ENCODE results near the gene ANKRD13C.

The ANKRD13C gene

DNA sequence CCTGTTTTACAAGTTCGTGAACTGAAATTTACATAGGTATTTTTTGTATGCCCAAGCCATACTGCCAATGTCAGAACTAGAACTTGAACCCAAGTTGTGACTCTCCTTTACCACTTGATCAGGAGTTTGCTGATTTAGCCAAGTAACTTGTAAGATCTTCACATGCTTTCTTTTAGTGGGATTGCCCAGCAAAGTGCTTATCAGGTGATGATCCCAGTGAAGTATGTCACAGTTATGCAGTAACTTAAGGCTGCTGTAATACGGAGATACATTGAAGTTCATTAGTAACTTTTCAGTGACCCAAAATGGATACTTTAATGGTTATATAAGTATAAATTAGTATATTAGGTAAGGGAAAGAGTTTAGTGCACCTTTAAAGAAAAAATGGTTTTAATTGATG, 129.6 kb downstream of the ANKRD13C start:
- no peaks in the 10 kb centered on the region for H3K9me3 ChIP-seq (ENCODE audit: control insufficient read depth, low read length)
- H3K27me3 ChIP-seq (ENCODE audit: control insufficient read depth, insufficient read depth, low read length, poor library complexity, severe bottlenecking), result no peaks in the 10 kb centered on the region
- H3K27ac ChIP-seq (ENCODE audit: insufficient read depth, low read depth, low read length, poor library complexity, severe bottlenecking), result no peak overlapping the region
- no peak overlapping the region for H3K4me3 ChIP-seq (ENCODE audit: insufficient read depth, low read depth, low read length)
- peaks cover 14% of the 10 kb centered on the region for H3K4me1 ChIP-seq (ENCODE audit: control insufficient read depth, insufficient read depth, low read length)
- 89 to 91% methylated on average over 2 of the region's 2 CpGs for WGBS, 2 experiments
- H3K36me3 ChIP-seq (ENCODE audit: control insufficient read depth, insufficient read depth, low read length), result peaks cover 16% of the 10 kb centered on the region

- 77% methylated on average over 2 of the region's 3 CpGs; no CpG with 5 or more reads in 1 of the 2 experiments for WGBS, 2 experiments
- Histone ChIP-seq H3K4me3 (ENCODE audit: insufficient read depth, low read depth, low read length) (peak overlapping the region; percentile 80), H3K27ac (ENCODE audit: insufficient read depth, low read depth, low read length, poor library complexity, severe bottlenecking) (no peak overlapping the region)
Observed at GRCh38 chr1:70222716-70223235, 131.7 kb downstream of the ANKRD13C start.

GRCh38 chr1:70221238-70222121, 133.0 kb downstream of the ANKRD13C start, which contains the start of gene SRSF11:
TSS of gene SRSF11 (plus strand) at chr1:70221380. CDS start at chr1:70221637, 257 bp downstream.
- no peaks in the 10 kb centered on the region for H3K9me3 ChIP-seq (ENCODE audit: control insufficient read depth, low read length)
- WGBS, 2 experiments, result 0 to 1% methylated on average over 74 of the region's 74 CpGs
- H3K27ac ChIP-seq (ENCODE audit: insufficient read depth, low read depth, low read length, poor library complexity, severe bottlenecking), result peak within 1 kb of the TSS; percentile 97
- no peaks in the 10 kb centered on the region for H3K27me3 ChIP-seq (ENCODE audit: control insufficient read depth, insufficient read depth, low read length, poor library complexity, severe bottlenecking)
- peaks cover 14% of the 10 kb centered on the region for H3K4me1 ChIP-seq (ENCODE audit: control insufficient read depth, insufficient read depth, low read length)
- peaks cover 5% of the 10 kb centered on the region for H3K36me3 ChIP-seq (ENCODE audit: control insufficient read depth, insufficient read depth, low read length)
- peak within 1 kb of the TSS; percentile 80 for H3K4me3 ChIP-seq (ENCODE audit: insufficient read depth, low read depth, low read length)

More at GRCh38 chr1:70222716-70223235, 131.7 kb downstream of the ANKRD13C start:
- Histone ChIP-seq H3K36me3 (ENCODE audit: control insufficient read depth, insufficient read depth, low read length) (peaks cover 10% of the 10 kb centered on the region), H3K4me1 (ENCODE audit: control insufficient read depth, insufficient read depth, low read length) (peaks cover 14% of the 10 kb centered on the region), H3K9me3 (ENCODE audit: control insufficient read depth, low read length) (no peaks in the 10 kb centered on the region), H3K27me3 (ENCODE audit: control insufficient read depth, insufficient read depth, low read length, poor library complexity, severe bottlenecking) (no peaks in the 10 kb centered on the region)

- Histone ChIP-seq H3K9me3 (ENCODE audit: control insufficient read depth, low read length) (no peaks in the 10 kb centered on the region), H3K4me1 (ENCODE audit: control insufficient read depth, insufficient read depth, low read length) (peaks cover 14% of the 10 kb centered on the region), H3K27me3 (ENCODE audit: control insufficient read depth, insufficient read depth, low read length, poor library complexity, severe bottlenecking) (no peaks in the 10 kb centered on the region), H3K4me3 (ENCODE audit: insufficient read depth, low read depth, low read length) (peak overlapping the region; percentile 80), H3K36me3 (ENCODE audit: control insufficient read depth, insufficient read depth, low read length) (peaks cover 5% of the 10 kb centered on the region), H3K27ac (ENCODE audit: insufficient read depth, low read depth, low read length, poor library complexity, severe bottlenecking) (peak overlapping the region; percentile 97)
- WGBS, 2 experiments, result 65 to 68% methylated on average over 16 of the region's 17 CpGs
Observed at GRCh38 chr1:70220517-70221237, 133.8 kb downstream of the ANKRD13C start.

- Histone ChIP-seq H3K27ac (ENCODE audit: insufficient read depth, low read depth, low read length, poor library complexity, severe bottlenecking) (no peak overlapping the region), H3K4me1 (ENCODE audit: control insufficient read depth, insufficient read depth, low read length) (peaks cover 14% of the 10 kb centered on the region), H3K9me3 (ENCODE audit: control insufficient read depth, low read length) (no peaks in the 10 kb centered on the region), H3K4me3 (ENCODE audit: insufficient read depth, low read depth, low read length) (no peak overlapping the region), H3K36me3 (ENCODE audit: control insufficient read depth, insufficient read depth, low read length) (peaks cover 5% of the 10 kb centered on the region), H3K27me3 (ENCODE audit: control insufficient read depth, insufficient read depth, low read length, poor library complexity, severe bottlenecking) (no peaks in the 10 kb centered on the region)
- WGBS, 2 experiments, result 95 to 99% methylated on average over 2 of the region's 2 CpGs
Observed at GRCh38 chr1:70220015-70220414, 134.5 kb downstream of the ANKRD13C start.

DNA sequence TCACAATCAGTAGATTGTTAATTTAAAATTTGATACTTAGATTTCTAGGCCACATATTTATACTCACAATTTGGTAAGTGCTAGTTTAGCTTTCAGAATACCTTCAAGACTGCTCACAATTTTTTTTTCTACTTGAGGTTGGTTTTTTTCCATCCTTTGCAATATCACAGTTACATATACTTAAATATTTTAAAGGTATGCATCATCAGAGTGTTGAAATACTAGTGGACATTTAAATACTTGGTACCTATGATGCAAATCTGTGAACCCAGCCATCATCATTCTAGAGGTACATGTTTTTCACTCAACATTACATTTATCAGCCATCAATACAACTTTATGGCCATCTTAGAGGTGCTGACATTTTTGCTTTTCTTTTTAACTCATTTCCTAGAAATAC, 143.0 kb downstream of the ANKRD13C start:
- H3K36me3 ChIP-seq (ENCODE audit: control insufficient read depth, insufficient read depth, low read length), result no peaks in the 10 kb centered on the region
- no peaks in the 10 kb centered on the region for H3K4me1 ChIP-seq (ENCODE audit: control insufficient read depth, insufficient read depth, low read length)

DNA sequence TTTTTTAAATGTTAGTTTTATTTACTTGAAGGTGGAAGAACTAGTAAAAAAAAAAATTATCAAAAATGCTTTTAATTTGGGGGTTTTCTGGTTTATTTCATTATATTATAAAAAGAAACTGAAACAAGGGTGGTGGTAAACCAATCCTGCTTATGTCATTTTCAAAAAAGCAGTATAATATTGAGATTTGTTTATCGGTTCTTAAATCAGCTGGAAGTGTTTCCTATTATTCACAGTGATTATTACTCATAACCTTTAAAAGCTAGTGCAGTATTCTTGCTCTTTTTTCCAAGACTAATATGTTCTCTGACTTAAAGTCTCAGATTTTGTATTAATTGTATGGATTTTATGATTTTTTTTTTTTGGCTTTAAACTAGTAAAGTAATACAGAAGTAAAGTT, 143.7 kb downstream of the ANKRD13C start:
- no peak overlapping the region for H3K4me3 ChIP-seq (ENCODE audit: insufficient read depth, low read depth, low read length)
- H3K9me3 ChIP-seq (ENCODE audit: control insufficient read depth, low read length), result no peaks in the 10 kb centered on the region
- H3K27ac ChIP-seq (ENCODE audit: insufficient read depth, low read depth, low read length, poor library complexity, severe bottlenecking), result no peak overlapping the region
- H3K27me3 ChIP-seq (ENCODE audit: control insufficient read depth, insufficient read depth, low read length, poor library complexity, severe bottlenecking), result no peaks in the 10 kb centered on the region
- H3K4me1 ChIP-seq (ENCODE audit: control insufficient read depth, insufficient read depth, low read length), result no peaks in the 10 kb centered on the region
- WGBS, 2 experiments, result 100% methylated on average over 1 of the region's 1 CpG; no CpG with 5 or more reads in 1 of the 2 experiments
- H3K36me3 ChIP-seq (ENCODE audit: control insufficient read depth, insufficient read depth, low read length), result no peaks in the 10 kb centered on the region

More for the DNA sequence above, 143.0 kb downstream of the ANKRD13C start:
- H3K4me3 ChIP-seq (ENCODE audit: insufficient read depth, low read depth, low read length), result no peak overlapping the region
- H3K9me3 ChIP-seq (ENCODE audit: control insufficient read depth, low read length), result no peaks in the 10 kb centered on the region
- no peak overlapping the region for H3K27ac ChIP-seq (ENCODE audit: insufficient read depth, low read depth, low read length, poor library complexity, severe bottlenecking)
- no peaks in the 10 kb centered on the region for H3K27me3 ChIP-seq (ENCODE audit: control insufficient read depth, insufficient read depth, low read length, poor library complexity, severe bottlenecking)

Data from ectodermal cell (in vitro differentiated cells).